SU-DHL-6 (cell line): ENCODE data around the gene LPCAT2.

Experiments
- H2AFZ ChIP-seq: fragments of 200-600 bp; sonication (generic); 2 replicates; pipeline ENCODE4 v1.6.1; 2014; ENCODE audit warnings: low read depth, mild to moderate bottlenecking, moderate library complexity, mixed read lengths, antibody characterized with exemption, low read length; ENCODE audit not compliant: severe bottlenecking
- H3F3A ChIP-seq: fragments of 200-600 bp; shearing (Covaris generic); 2 replicates; pipeline ENCODE4 v1.6.0; 2016; ENCODE audit warnings: antibody characterized with exemption, mild to moderate bottlenecking; ENCODE audit not compliant: insufficient read depth
- H3K27ac ChIP-seq: fragments of 200-600 bp; sonication (generic); 2 replicates; pipeline ENCODE4 v1.5.1; 2016; ENCODE audit warnings: low read depth, mild to moderate bottlenecking, low read length, moderate library complexity, mixed read lengths
- H3K27me3 ChIP-seq: fragments of 200-600 bp; sonication (generic), shearing (Covaris generic); 2 replicates; pipeline ENCODE4 v1.6.0; 2014; ENCODE audit warnings: mild to moderate bottlenecking, low read length
- H3K36me3 ChIP-seq: fragments of 200-600 bp; sonication (generic); 2 replicates; pipeline ENCODE4 v1.6.1; 2014; ENCODE audit warnings: mild to moderate bottlenecking, low read length, mixed read lengths
- H3K4me2 ChIP-seq: fragments of 300-600, 200-600 bp; shearing (Covaris generic), sonication (generic); 2 replicates; pipeline ENCODE4 v1.6.0; 2014; ENCODE audit warnings: low read length, low read depth, mild to moderate bottlenecking; ENCODE audit not compliant: poor library complexity, severe bottlenecking
- H3K4me3 ChIP-seq: fragments of 200-600 bp; sonication (generic); 2 replicates; pipeline ENCODE4 v1.5.1; 2014; ENCODE audit warnings: antibody characterized with exemption, low read length, mild to moderate bottlenecking, mixed read lengths; ENCODE audit not compliant: insufficient read depth, poor library complexity, severe bottlenecking
- H3K79me2 ChIP-seq: fragments of 200-600 bp; sonication (generic); 2 replicates; pipeline ENCODE4 v1.6.1; 2014; ENCODE audit warnings: mild to moderate bottlenecking, low read length, moderate library complexity; ENCODE audit not compliant: insufficient read depth
- H3K9ac ChIP-seq: fragments of 200-600 bp; sonication (generic); 2 replicates; pipeline ENCODE4 v1.7.0; 2014; ENCODE audit warnings: mild to moderate bottlenecking, low read length
- H3K9me2 ChIP-seq: fragments of 200-600 bp; sonication (generic); replicated peaks from 2 replicates; pipeline ENCODE4 v1.6.1; 2014; ENCODE audit warnings: low read length; ENCODE audit not compliant: insufficient read depth
- H3K9me3 ChIP-seq: fragments of 200-600 bp; sonication (generic); 2 replicates; pipeline ENCODE4 v1.6.1; 2014; ENCODE audit warnings: low read length, mixed read lengths; ENCODE audit not compliant: insufficient read depth
- H4K20me1 ChIP-seq: fragments of 200-600 bp; sonication (generic); 2 replicates; pipeline ENCODE4 v1.6.1; 2014; ENCODE audit warnings: low read depth, mild to moderate bottlenecking, antibody characterized with exemption, low read length, moderate library complexity, mixed read lengths
- EZH2phosphoT487 ChIP-seq: fragments of 200-600 bp; sonication (generic), shearing (Covaris generic); conservative IDR thresholded peaks from 2 replicates; pipeline ENCODE4 v1.6.1; 2018; ENCODE audit warnings: mild to moderate bottlenecking, antibody characterized with exemption, low read length, moderate library complexity, mixed read lengths
- TF ChIP-seq, protein P1 (sequence below): fragments of 200-600 bp; sonication (generic); IDR thresholded peaks from one replicate; pipeline ENCODE4 v1.5.1; 2017; ENCODE audit warnings: antibody characterized with exemption, mild to moderate bottlenecking, low read length, moderate library complexity; ENCODE audit not compliant: insufficient read depth, poor library complexity, severe bottlenecking

LPCAT2 gene

DNA sequence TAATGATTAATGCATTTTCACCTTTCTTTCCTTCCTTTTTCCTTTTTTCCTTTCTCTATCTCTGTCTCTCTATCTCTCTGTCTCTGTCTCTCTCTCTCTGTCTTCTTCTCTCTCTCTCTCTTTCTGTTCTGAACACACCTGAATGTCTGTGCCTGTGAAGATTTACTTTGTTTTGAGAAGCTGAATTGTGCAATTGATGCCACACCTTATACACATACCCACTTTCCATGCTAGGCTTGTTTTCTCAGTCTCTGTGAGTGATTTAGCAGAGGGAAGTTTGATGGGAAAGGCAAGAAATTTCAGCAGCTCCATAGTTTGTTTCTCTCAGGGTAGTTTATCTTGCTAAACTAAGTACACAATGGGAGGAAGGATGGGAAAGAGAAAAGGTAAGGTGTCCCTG lies 48.3 kb downstream of the LPCAT2 start:
- H3K36me3 ChIP-seq, result no peaks in the 10 kb centered on the region
- H2AFZ ChIP-seq, result no peak overlapping the region
- no peak overlapping the region for H3K4me3 ChIP-seq
- H4K20me1 ChIP-seq, result no peaks in the 10 kb centered on the region
- no peak overlapping the region for H3K9ac ChIP-seq
- no peaks in the 10 kb centered on the region for H3K9me2 ChIP-seq
- TF ChIP-seq, protein P1, sequence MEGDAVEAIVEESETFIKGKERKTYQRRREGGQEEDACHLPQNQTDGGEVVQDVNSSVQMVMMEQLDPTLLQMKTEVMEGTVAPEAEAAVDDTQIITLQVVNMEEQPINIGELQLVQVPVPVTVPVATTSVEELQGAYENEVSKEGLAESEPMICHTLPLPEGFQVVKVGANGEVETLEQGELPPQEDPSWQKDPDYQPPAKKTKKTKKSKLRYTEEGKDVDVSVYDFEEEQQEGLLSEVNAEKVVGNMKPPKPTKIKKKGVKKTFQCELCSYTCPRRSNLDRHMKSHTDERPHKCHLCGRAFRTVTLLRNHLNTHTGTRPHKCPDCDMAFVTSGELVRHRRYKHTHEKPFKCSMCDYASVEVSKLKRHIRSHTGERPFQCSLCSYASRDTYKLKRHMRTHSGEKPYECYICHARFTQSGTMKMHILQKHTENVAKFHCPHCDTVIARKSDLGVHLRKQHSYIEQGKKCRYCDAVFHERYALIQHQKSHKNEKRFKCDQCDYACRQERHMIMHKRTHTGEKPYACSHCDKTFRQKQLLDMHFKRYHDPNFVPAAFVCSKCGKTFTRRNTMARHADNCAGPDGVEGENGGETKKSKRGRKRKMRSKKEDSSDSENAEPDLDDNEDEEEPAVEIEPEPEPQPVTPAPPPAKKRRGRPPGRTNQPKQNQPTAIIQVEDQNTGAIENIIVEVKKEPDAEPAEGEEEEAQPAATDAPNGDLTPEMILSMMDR, result no peak
- no peak overlapping the region for H3K4me2 ChIP-seq
- H3K9me3 ChIP-seq, result no peaks in the 10 kb centered on the region
- no peak overlapping the region for H3K27ac ChIP-seq
- no peaks in the 10 kb centered on the region for H3F3A ChIP-seq
- no peaks in the 10 kb centered on the region for H3K79me2 ChIP-seq
- H3K27me3 ChIP-seq, result no peaks in the 10 kb centered on the region

DNA sequence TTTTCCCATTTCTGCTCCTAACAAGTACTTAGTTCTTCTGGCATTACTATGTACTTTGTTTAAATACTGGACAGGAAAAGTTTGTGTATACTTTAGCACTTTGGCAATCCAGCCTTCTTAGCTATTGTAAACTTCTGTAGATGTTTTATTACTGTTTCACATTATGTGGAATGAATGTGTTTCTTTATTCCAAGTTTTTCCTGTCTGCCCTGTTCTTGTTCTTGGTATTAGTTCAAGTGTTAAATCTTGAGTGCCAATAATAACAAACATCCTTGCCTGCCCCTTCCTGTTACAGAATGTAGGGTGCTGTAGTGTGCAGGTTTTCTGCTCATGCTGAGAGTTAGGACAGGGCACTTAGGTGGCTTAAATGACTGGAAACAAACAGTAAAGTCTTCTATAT lies 50.4 kb downstream of the LPCAT2 start:
- Histone ChIP-seq H3K4me3 (no peak overlapping the region), H2AFZ (no peak overlapping the region)
- TF ChIP-seq, protein P1, result no peak
- TF ChIP-seq EZH2phosphoT487, result no peak

DNA sequence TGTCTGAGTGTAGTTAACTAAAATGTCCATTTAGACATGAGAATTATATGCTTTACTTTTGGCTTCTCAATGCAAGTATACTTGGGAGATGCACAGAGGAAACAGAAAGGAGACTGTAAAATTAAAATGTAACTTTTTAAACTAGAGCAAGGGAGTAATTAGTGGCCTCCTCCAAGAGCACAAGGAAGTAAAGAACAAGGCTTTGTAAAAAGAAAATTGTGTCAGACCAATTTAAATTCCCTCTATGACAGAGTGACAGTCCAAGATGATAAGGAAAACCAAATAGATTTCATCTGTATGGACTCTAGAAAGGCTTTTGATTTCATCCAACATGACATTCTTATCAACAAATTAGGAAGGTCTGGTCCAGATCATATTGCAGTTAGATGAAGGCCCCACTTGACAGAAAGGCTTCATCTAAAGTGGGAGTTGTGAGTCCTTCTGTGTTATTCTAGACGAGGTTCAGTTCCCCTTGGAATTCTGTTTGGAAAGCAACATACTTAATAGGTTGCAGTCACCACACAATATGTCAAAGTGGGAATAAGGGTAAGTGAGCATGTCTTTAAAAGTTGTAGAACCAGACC lies 51.2 kb downstream of the LPCAT2 start:
- H3F3A ChIP-seq, result no peaks in the 10 kb centered on the region
- no peak overlapping the region for H2AFZ ChIP-seq
- H3K9ac ChIP-seq, result no peak overlapping the region
- no peak overlapping the region for H3K4me2 ChIP-seq
- H3K9me2 ChIP-seq, result no peaks in the 10 kb centered on the region
- no peak overlapping the region for H3K4me3 ChIP-seq
- H3K27me3 ChIP-seq, result no peaks in the 10 kb centered on the region
- TF ChIP-seq EZH2phosphoT487, result no peak
- TF ChIP-seq, protein P1, result no peak
- no peaks in the 10 kb centered on the region for H3K36me3 ChIP-seq
- H3K9me3 ChIP-seq, result no peaks in the 10 kb centered on the region
- H4K20me1 ChIP-seq, result no peaks in the 10 kb centered on the region
- H3K79me2 ChIP-seq, result no peaks in the 10 kb centered on the region
- no peak overlapping the region for H3K27ac ChIP-seq

More for the DNA sequence above, 50.4 kb downstream of the LPCAT2 start:
- Histone ChIP-seq H3K4me2 (no peak overlapping the region), H3K9me3 (no peaks in the 10 kb centered on the region), H3K36me3 (no peaks in the 10 kb centered on the region), H3K79me2 (no peaks in the 10 kb centered on the region), H4K20me1 (no peaks in the 10 kb centered on the region), H3K9me2 (no peaks in the 10 kb centered on the region), H3F3A (no peaks in the 10 kb centered on the region), H3K27me3 (no peaks in the 10 kb centered on the region), H3K27ac (no peak overlapping the region), H3K9ac (no peak overlapping the region)
